ENCODE measurements around the gene TGOLN2. TPM values are rescaled to one million over a fixed set of nuclear protein-coding genes. Genes with fewer than 3 reads are reported as not detected.

The TGOLN2 gene
- total and polyA plus RNA-seq, 10 of the 15 experiments (the other 5 are each of a cell fraction or from before 2014, with no cell fraction given): 13.8 to 92.3 (median 49.4) TPM

GRCh38 chr2:85354286-85355072, 26.7 kb upstream of the TGOLN2 start, which contains the start of the genes ELMOD3 and RETSAT (continued):
- TF ChIP-seq NKRF (conservative IDR thresholded peaks at IDR 0.05) (peak; percentile 83), CREM (IDR thresholded peaks at IDR 0.05; ENCODE audit: low read depth) (peak; percentile 79), KDM1A (IDR thresholded peaks at IDR 0.05; ENCODE audit: borderline replicate concordance) (no peak), CEBPB (IDR thresholded peaks at IDR 0.05; ENCODE audit: borderline replicate concordance in 1 of 2, low read depth in 2 of 2, low read length in 2 of 2) (no peak), SREBF2 (IDR thresholded peaks at IDR 0.05; ENCODE audit: low read length) (peak; percentile 60; the same call in 1 of the 2 replicates), ZNF687 (IDR thresholded peaks at IDR 0.05) (0 out of 2 replicates have a peak, but pooled peaks have one; percentile 46), CBFB (IDR thresholded peaks at IDR 0.05; ENCODE audit: low read depth) (peak; percentile 74; the same call in 1 of the 2 replicates), RUNX3 (IDR thresholded peaks at IDR 0.05; ENCODE audit: low read length) (peak; percentile 77), JUND (IDR thresholded peaks at IDR 0.05; ENCODE audit: low read depth, low read length) (no peak), RFX5 (IDR thresholded peaks at IDR 0.05; ENCODE audit: low read depth, low read length) (peak; percentile 62), NR2C2 (IDR thresholded peaks at IDR 0.05; ENCODE audit: borderline replicate concordance, control insufficient read depth, insufficient read length, low read depth) (no peak), ZSCAN29 (IDR thresholded peaks at IDR 0.05) (no peak), POLR2AphosphoS2 (IDR thresholded peaks at IDR 0.05; ENCODE audit: low read depth, low read length) (peak; percentile 83; the same call in 1 of the 2 replicates), PML (IDR thresholded peaks at IDR 0.05; ENCODE audit: low read length) (peak; percentile 83), RBBP5 (conservative IDR thresholded peaks at IDR 0.05) (no peak), SMAD5 (IDR thresholded peaks at IDR 0.05; ENCODE audit: low read depth) (peak; percentile 94), PAX5 (IDR thresholded peaks at IDR 0.05; ENCODE audit: borderline replicate concordance, low read depth, low read length) (no peak), TCF3 (IDR thresholded peaks at IDR 0.05; ENCODE audit: borderline replicate concordance, insufficient read depth, low read depth, low read length) (peak; percentile 69; the same call in 1 of the 2 replicates), HCFC1 (IDR thresholded peaks at IDR 0.05; ENCODE audit: low read length) (peak; percentile 98), RELA (IDR thresholded peaks at IDR 0.05; ENCODE audit: borderline replicate concordance, partially characterized antibody) (peak; percentile 62), KAT2A (conservative IDR thresholded peaks at IDR 0.05; ENCODE audit: control insufficient read depth, low read depth, low read length) (no peak), ELK1 (IDR thresholded peaks at IDR 0.05; ENCODE audit: low read depth, low read length) (0 out of 2 replicates have a peak, but pooled peaks have one; percentile 49)
